ENCODE measurements around the gene DDI2.
A peak's percentile ranks its signal among the peaks of the same experiment; 100 is the strongest.

Gene DDI2

GRCh38 chr1:15702722-15703550, 85.7 kb downstream of the DDI2 start:
- no peak overlapping the region for H3K9ac ChIP-seq (ENCODE audit: low read depth, low read length, poor library complexity, severe bottlenecking)
- H3K9me2 ChIP-seq (replicated peaks; ENCODE audit: low read depth, low read length), result no peaks in the 10 kb centered on the region
- H3K27me3 ChIP-seq (ENCODE audit: insufficient read depth, low read length, poor library complexity, severe bottlenecking), result no peaks in the 10 kb centered on the region
- H3K36me3 ChIP-seq (ENCODE audit: insufficient read depth, low read length), result peaks cover 7% of the 10 kb centered on the region; the same call in 1 of the 2 replicates
- no peak overlapping the region for H2AFZ ChIP-seq (ENCODE audit: low read length)
- H3K4me3 ChIP-seq (ENCODE audit: low read length, poor library complexity, severe bottlenecking), result no peak overlapping the region
- no peaks in the 10 kb centered on the region for H3F3A ChIP-seq (ENCODE audit: low read depth)
- no peaks in the 10 kb centered on the region for H3K9me3 ChIP-seq (ENCODE audit: insufficient read depth, low read depth, low read length)
- H3K79me2 ChIP-seq (ENCODE audit: insufficient read depth, low read length), result peaks cover 42% of the 10 kb centered on the region; the same call in 1 of the 2 replicates
- H3K4me1 ChIP-seq (ENCODE audit: insufficient read depth, low read length, poor library complexity, severe bottlenecking), result no peaks in the 10 kb centered on the region
- no peak overlapping the region for H3K4me2 ChIP-seq (ENCODE audit: low read depth, low read length, poor library complexity, severe bottlenecking)
- H4K20me1 ChIP-seq (ENCODE audit: insufficient read depth, low read length, poor library complexity, severe bottlenecking), result no peaks in the 10 kb centered on the region
- peak; percentile 18; the same call in 1 of the 2 replicates for TF ChIP-seq CTCF (conservative IDR thresholded peaks at IDR 0.05; ENCODE audit: low read length)
- no peak for TF ChIP-seq EZH2phosphoT487 (IDR thresholded peaks at IDR 0.05; ENCODE audit: borderline replicate concordance)

GRCh38 chr1:15703562-15703961, 86.3 kb downstream of the DDI2 start:
- peaks cover 7% of the 10 kb centered on the region; the same call in 1 of the 2 replicates for H3K36me3 ChIP-seq (ENCODE audit: insufficient read depth, low read length)

GRCh38 chr1:15704526-15705183, 87.4 kb downstream of the DDI2 start:
- no peak overlapping the region for H3K4me2 ChIP-seq (ENCODE audit: low read depth, low read length, poor library complexity, severe bottlenecking)
- no peak overlapping the region for H3K4me3 ChIP-seq (ENCODE audit: low read length, poor library complexity, severe bottlenecking)
- peaks cover 7% of the 10 kb centered on the region; the same call in 1 of the 2 replicates for H3K36me3 ChIP-seq (ENCODE audit: insufficient read depth, low read length)
- H3K27me3 ChIP-seq (ENCODE audit: insufficient read depth, low read length, poor library complexity, severe bottlenecking), result no peaks in the 10 kb centered on the region
- no peaks in the 10 kb centered on the region for H3F3A ChIP-seq (ENCODE audit: low read depth)
- H3K9ac ChIP-seq (ENCODE audit: low read depth, low read length, poor library complexity, severe bottlenecking), result no peak overlapping the region
- no peak overlapping the region for H2AFZ ChIP-seq (ENCODE audit: low read length)
- no peaks in the 10 kb centered on the region for H3K9me2 ChIP-seq (replicated peaks; ENCODE audit: low read depth, low read length)
- no peaks in the 10 kb centered on the region for H3K4me1 ChIP-seq (ENCODE audit: insufficient read depth, low read length, poor library complexity, severe bottlenecking)
- no peak for TF ChIP-seq CTCF (conservative IDR thresholded peaks at IDR 0.05; ENCODE audit: low read length)
- no peak for TF ChIP-seq EZH2phosphoT487 (IDR thresholded peaks at IDR 0.05; ENCODE audit: borderline replicate concordance)
- no peaks in the 10 kb centered on the region for H3K9me3 ChIP-seq (ENCODE audit: insufficient read depth, low read depth, low read length)
- H4K20me1 ChIP-seq (ENCODE audit: insufficient read depth, low read length, poor library complexity, severe bottlenecking), result no peaks in the 10 kb centered on the region
- H3K79me2 ChIP-seq (ENCODE audit: insufficient read depth, low read length), result peaks cover 54% of the 10 kb centered on the region; the same call in 1 of the 2 replicates

More at GRCh38 chr1:15703562-15703961, 86.3 kb downstream of the DDI2 start:
- no peak overlapping the region for H2AFZ ChIP-seq (ENCODE audit: low read length)
- H4K20me1 ChIP-seq (ENCODE audit: insufficient read depth, low read length, poor library complexity, severe bottlenecking), result no peaks in the 10 kb centered on the region
- no peaks in the 10 kb centered on the region for H3K27me3 ChIP-seq (ENCODE audit: insufficient read depth, low read length, poor library complexity, severe bottlenecking)
- H3K9me2 ChIP-seq (replicated peaks; ENCODE audit: low read depth, low read length), result no peaks in the 10 kb centered on the region
- no peaks in the 10 kb centered on the region for H3K9me3 ChIP-seq (ENCODE audit: insufficient read depth, low read depth, low read length)
- H3K79me2 ChIP-seq (ENCODE audit: insufficient read depth, low read length), result peaks cover 43% of the 10 kb centered on the region; the same call in 1 of the 2 replicates
- H3K9ac ChIP-seq (ENCODE audit: low read depth, low read length, poor library complexity, severe bottlenecking), result no peak overlapping the region
- no peak overlapping the region for H3K4me3 ChIP-seq (ENCODE audit: low read length, poor library complexity, severe bottlenecking)
- H3K4me1 ChIP-seq (ENCODE audit: insufficient read depth, low read length, poor library complexity, severe bottlenecking), result no peaks in the 10 kb centered on the region
- H3F3A ChIP-seq (ENCODE audit: low read depth), result no peaks in the 10 kb centered on the region
- TF ChIP-seq CTCF (conservative IDR thresholded peaks at IDR 0.05; ENCODE audit: low read length), result no peak
- TF ChIP-seq EZH2phosphoT487 (IDR thresholded peaks at IDR 0.05; ENCODE audit: borderline replicate concordance), result no peak
- no peak overlapping the region for H3K4me2 ChIP-seq (ENCODE audit: low read depth, low read length, poor library complexity, severe bottlenecking)

Measured in Loucy (cell line).